ENCODE data around the gene NMNAT2. TPM values are rescaled to one million over a fixed set of nuclear protein-coding genes. Genes with fewer than 3 reads are reported as not detected.

NMNAT2 gene
- total and polyA plus RNA-seq, 3 donors from 2014 or later, result 23.6 to 52.0 (median 45.7) TPM

DNA sequence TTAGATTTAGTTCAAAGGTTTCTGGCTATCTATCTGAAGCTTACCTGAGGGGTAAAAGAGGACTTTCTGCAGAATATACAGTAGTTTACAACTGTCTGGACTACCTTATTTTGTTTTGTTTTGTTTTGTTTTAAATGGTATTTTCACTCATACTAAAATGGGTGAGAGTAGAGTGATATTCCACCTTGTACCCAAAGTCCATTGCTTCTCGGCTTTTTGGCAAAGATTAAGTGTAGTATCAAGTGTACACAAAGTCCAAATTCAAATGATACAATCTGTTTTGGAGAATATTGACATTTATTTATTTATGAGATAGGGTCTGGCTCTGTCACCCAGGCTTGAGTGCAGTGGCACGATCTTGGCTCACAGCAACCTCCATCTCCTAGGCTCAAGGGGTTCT is 42.4 kb upstream of the NMNAT2 start:
- no peak for TF ChIP-seq POLR2A (IDR thresholded peaks at IDR 0.05)
- TF ChIP-seq, protein P1, sequence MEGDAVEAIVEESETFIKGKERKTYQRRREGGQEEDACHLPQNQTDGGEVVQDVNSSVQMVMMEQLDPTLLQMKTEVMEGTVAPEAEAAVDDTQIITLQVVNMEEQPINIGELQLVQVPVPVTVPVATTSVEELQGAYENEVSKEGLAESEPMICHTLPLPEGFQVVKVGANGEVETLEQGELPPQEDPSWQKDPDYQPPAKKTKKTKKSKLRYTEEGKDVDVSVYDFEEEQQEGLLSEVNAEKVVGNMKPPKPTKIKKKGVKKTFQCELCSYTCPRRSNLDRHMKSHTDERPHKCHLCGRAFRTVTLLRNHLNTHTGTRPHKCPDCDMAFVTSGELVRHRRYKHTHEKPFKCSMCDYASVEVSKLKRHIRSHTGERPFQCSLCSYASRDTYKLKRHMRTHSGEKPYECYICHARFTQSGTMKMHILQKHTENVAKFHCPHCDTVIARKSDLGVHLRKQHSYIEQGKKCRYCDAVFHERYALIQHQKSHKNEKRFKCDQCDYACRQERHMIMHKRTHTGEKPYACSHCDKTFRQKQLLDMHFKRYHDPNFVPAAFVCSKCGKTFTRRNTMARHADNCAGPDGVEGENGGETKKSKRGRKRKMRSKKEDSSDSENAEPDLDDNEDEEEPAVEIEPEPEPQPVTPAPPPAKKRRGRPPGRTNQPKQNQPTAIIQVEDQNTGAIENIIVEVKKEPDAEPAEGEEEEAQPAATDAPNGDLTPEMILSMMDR (IDR thresholded peaks at IDR 0.05), result no peak
- Histone ChIP-seq H3K36me3 (ENCODE audit: low read depth, missing control alignments) (no peaks in the 10 kb centered on the region), H3K9me3 (no peaks in the 10 kb centered on the region), H3K4me3 (no peak overlapping the region), H3K27me3 (no peaks in the 10 kb centered on the region), H3K27ac (no peak overlapping the region), H3K4me1 (no peaks in the 10 kb centered on the region)
- no peak for DNase-seq
- 88 to 95% methylated on average over 2 of the region's 2 CpGs for WGBS, 2 donors
- intact Hi-C loops (cut with DNase I; ENCODE audit: low total_unique reads), result no loop called here

DNA sequence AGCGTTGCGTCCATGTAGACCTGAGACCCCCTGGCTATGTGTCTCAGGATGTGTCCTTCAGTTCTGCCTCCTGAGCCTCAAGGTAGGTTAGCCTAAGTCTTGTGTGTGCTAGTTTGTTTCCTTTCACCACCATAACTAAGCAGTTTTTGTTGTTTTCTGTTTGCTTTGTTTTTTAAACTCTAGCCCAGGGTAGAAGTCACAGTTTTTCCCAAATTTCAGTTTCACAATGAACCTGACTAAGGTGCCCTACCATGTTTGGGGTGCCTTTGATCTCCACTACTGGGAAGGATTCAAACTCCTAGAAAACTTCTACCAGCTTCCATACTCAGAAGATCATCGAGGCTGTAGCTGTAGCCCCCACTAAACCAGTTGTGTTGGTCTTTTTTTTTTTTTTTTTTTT is 39.3 kb upstream of the NMNAT2 start:
- Histone ChIP-seq H3K4me3 (no peak overlapping the region), H3K27me3 (no peaks in the 10 kb centered on the region), H3K4me1 (no peaks in the 10 kb centered on the region), H3K9me3 (no peaks in the 10 kb centered on the region), H3K27ac (no peak overlapping the region), H3K36me3 (ENCODE audit: low read depth, missing control alignments) (no peaks in the 10 kb centered on the region)
- no peak for DNase-seq
- intact Hi-C loops (cut with DNase I; ENCODE audit: low total_unique reads), result no loop called here
- 84 to 90% methylated on average over 3 of the region's 3 CpGs for WGBS, 2 donors
- TF ChIP-seq, protein P1 (IDR thresholded peaks at IDR 0.05), result no peak
- TF ChIP-seq POLR2A (IDR thresholded peaks at IDR 0.05), result no peak

DNA sequence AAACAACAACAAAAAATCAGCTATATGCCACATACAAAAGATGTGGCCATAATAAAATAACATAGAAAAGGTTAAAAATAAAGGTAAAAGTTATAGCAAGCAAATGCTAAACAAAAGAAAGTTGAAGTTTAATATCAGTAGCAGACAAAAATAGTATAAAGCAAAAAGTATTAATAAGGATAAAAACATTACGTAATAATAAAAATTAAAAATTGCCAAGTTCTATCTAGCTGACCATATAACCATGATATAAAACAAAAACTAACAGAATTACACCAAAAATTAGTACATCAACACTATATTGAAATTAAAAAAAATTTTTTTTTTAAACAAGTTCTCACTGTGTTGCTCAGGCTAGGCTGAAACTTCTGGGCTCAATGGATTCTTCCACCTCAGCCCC is 38.6 kb upstream of the NMNAT2 start:
- Histone ChIP-seq H3K27ac (no peak overlapping the region), H3K36me3 (ENCODE audit: low read depth, missing control alignments) (no peaks in the 10 kb centered on the region), H3K9me3 (no peaks in the 10 kb centered on the region), H3K27me3 (no peaks in the 10 kb centered on the region), H3K4me1 (no peaks in the 10 kb centered on the region), H3K4me3 (no peak overlapping the region)
- WGBS, 2 donors, result 97 to 100% methylated on average over 1 of the region's 1 CpG
- intact Hi-C loops (cut with DNase I; ENCODE audit: low total_unique reads), result no loop called here
- TF ChIP-seq, protein P1 (IDR thresholded peaks at IDR 0.05), result no peak
- TF ChIP-seq POLR2A (IDR thresholded peaks at IDR 0.05), result no peak
- no peak for DNase-seq

DNA sequence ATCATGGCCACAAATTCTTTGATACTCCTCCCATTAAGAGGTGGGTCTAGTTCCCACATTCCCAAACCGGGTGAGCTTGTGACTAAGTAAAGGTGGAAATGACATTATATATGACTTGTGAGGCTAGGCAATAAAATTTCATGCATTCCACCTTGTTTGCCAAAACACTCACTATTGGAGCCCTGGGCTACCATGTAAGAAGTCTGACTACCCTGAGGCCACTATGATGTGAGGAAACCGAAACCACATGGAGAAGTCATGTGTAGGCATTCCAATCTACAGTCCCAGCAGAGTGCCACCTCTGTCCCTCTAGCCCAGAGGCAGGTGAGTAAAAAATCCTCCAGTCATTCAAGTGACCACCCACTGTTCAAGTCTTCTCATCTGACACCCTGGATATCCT is 36.2 kb upstream of the NMNAT2 start:
- no peaks in the 10 kb centered on the region for H3K36me3 ChIP-seq (ENCODE audit: low read depth, missing control alignments)
- intact Hi-C loops (cut with DNase I; ENCODE audit: low total_unique reads), result no loop called here
- DNase-seq, result no peak
- H3K4me1 ChIP-seq, result no peaks in the 10 kb centered on the region
- H3K27ac ChIP-seq, result no peak overlapping the region
- H3K9me3 ChIP-seq, result no peaks in the 10 kb centered on the region
- WGBS, 2 donors, result 51 to 82% methylated on average over 2 of the region's 2 CpGs
- no peaks in the 10 kb centered on the region for H3K27me3 ChIP-seq
- no peak for TF ChIP-seq POLR2A (IDR thresholded peaks at IDR 0.05)
- TF ChIP-seq, protein P1 (IDR thresholded peaks at IDR 0.05), result no peak
- H3K4me3 ChIP-seq, result no peak overlapping the region

DNA sequence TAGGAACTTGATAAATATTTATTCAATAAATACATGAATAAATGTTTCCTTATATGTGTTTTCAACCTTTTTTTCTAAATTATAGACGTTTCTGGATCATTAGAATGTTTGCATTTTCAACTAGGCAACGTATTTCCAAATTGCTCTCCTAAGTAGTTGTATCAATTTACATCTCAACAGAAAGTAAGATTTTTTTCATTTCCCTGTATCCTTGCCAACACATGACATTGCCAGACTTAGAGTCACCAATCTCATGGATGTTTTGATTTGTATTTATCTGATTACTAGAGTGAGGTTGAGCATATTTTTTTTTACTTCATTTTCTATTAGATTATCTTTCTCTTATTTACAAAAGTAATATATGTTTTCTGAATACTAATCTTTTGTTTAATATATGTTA is 31.9 kb upstream of the NMNAT2 start:
- DNase-seq, result no peak
- H3K27ac ChIP-seq, result no peak overlapping the region
- H3K4me1 ChIP-seq, result no peaks in the 10 kb centered on the region
- TF ChIP-seq, protein P1 (IDR thresholded peaks at IDR 0.05), result no peak
- no peak for TF ChIP-seq POLR2A (IDR thresholded peaks at IDR 0.05)
- H3K4me3 ChIP-seq, result no peak overlapping the region
- no peaks in the 10 kb centered on the region for H3K36me3 ChIP-seq (ENCODE audit: low read depth, missing control alignments)
- H3K27me3 ChIP-seq, result no peaks in the 10 kb centered on the region
- no peaks in the 10 kb centered on the region for H3K9me3 ChIP-seq
- 45 to 46% methylated on average over 2 of the region's 2 CpGs for WGBS, 2 donors
- intact Hi-C loops (cut with DNase I; ENCODE audit: low total_unique reads), result no loop called here

Data from testis (tissue), 3 donors.